GM18526 (cell line): Measurements from ENCODE around the gene ELP5.

ENCODE experiments used
- POLR2A ChIP-seq: IDR thresholded peaks from 3 replicates; pipeline ENCODE4 v1.6.1; 2011; ENCODE audit not compliant: insufficient read length; ENCODE audit errors: extremely low read depth

ELP5 gene

DNA sequence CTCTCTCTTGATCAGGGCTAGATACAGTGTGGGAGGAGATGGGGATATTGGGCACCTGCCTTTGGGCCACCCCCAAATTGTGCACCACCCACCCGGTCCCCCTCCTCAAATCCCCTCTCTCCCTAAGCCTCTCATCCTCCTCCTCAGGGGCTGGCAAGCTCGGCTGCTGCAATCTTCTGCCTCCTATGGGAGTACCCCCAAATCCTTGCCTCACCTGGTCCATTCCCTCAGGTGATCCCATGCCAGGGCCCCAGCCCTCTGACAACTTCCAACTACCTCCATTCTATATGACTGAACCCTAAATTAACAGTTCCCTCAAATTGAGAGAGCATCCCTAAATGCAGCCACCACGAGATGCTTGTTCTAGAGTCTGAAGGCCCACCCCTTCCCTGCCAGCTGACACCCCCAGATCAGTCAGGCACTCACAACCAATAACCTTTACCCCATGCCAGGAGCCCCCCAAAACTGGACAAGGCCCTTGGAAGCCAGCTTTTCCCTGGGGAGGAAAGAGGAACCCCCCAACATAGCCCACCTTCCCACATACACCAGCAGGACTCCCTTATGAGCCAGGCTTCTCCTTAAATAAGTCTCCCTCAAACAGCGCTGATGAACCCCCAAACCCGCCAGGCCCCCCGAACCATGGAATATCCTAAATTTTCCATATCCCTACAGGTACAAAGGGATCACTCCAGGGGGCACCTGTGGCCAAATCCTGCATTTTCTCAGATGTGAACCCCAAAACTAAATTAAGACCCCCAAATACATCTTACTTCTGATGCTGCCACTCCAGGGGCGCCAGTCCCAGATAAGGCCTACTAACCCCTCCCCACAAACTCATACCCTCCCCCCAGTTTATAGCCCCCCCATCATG lies 35.5 kb upstream of the ELP5 start:
- no peak for TF ChIP-seq POLR2A

DNA sequence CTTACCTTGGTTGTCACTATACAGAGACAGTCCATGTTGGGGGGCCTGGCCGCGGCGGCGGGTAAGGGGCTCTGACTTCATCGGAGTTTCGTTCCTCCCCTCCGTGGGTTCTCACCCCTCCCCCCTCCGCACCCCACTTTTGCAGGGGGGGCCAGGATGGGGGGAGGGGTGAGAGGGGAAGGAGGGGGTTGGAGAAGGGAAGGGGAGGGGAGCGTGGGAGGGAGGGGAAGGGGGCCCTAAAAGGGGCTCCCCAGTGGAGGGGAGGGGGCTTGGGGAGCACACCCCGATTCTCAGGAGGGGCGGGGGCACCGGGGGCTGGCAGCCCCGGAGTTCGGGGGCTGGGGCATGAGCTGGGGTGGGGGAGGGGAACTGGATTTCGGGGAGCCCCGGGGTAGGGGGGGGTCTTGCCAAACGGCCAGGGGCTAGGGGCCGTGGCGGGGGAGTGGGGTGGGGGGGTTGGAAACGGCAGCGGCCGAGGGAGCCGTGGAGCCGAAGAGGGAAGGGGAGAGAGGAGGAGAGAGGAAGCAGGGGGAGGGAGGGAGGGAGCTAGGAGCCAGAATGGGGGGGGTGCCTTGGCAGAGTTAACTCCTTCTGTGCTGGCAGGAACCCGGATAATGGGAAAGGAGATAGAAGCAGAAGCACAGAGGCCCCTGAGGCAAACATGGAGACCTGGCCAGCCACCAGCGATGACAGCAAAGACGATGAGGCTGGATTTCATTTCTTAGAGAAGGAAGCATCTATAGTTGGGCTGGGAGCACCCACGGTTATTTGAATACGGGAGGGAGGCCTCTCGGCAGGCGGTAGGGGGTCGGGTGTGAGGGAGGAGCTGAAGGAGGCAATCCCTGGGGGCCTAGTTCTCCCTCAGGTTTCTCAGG lies 34.7 kb upstream of the ELP5 start:
- TF ChIP-seq POLR2A: no peak

DNA sequence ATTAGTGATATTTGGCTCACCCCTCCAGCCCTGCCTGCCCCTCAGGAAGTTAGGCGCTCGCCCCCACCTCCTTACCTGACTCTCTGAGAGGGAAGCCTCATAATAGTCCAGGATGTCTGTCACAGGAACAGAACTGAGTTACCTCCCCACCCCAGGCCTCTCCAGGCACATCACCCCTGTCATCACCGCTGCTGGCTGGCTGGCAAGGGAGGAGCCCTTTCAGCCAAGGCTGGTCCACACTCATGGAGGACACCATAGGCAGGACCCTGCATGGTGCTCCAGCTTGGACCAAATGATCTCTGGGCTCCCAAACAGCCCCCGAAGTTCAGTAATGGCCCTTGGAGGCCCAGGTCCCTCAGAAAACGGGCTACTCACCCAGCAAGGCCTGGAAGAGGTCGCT lies 33.8 kb upstream of the ELP5 start:
- no peak for TF ChIP-seq POLR2A

DNA sequence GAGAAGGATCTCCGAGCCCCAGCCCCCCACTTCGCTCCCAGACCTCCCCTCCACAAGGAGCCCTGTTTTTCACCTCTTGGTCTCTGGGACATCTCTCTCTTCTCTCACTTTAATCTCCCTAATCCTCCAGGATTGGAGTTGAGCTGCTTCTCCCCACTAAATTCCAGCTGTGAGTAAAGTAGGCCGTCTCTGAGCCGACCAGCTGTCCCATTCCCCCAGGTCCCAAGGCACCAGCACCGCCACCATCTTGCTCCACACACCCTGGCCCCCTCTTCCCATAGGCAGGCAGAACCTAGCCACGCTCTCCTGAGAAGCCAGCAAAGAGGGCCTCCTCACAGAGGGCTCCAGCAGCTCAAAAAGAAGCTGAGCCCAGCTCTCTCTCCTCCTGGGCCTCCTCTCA lies 33.3 kb upstream of the ELP5 start:
- TF ChIP-seq POLR2A: no peak

GRCh38 chr17:7219229-7219811 lies 32.7 kb upstream of the ELP5 start:
- no peak for TF ChIP-seq POLR2A

DNA sequence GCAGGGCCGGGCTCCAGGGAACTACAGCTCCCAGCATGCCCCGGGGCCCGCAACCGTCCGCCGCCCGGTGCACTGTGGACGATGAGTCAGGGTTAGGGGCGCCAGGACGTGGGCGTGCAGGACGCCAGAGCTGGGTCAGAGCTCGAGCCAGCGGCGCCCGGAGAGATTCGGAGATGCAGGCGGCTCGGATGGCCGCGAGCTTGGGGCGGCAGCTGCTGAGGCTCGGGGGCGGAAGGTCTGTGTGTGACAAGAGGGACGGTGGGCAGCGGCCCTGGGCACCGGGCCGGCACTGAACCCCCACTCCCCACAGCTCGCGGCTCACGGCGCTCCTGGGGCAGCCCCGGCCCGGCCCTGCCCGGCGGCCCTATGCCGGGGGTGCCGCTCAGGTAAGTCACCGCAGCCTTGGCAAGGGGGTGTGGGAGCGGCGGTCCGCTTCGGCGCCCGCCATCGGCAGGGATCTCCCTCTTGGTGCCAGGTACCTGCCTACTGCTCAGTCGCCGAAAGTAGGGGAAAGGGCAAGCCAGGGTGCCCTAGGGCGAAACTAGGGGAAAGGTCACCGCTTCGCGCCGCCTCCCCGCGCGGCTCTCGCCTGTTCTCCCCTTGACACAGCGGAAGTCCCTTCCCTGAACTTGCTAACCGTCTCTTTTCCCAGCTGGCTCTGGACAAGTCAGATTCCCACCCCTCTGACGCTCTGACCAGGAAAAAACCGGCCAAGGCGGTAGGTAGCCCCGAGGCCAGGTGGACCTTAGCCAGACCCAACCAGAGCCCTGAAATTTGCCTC lies 32.0 kb upstream of the ELP5 start, which contains the start of the genes ACADVL and DLG4:
ACADVL (plus strand) TSS at position 127 of the 781 bp plus-strand sequence; CDS start at position 174, 47 bp downstream.
DLG4 (minus strand) TSS at position 25 of the 781 bp plus-strand sequence.
- TF ChIP-seq POLR2A: peak; percentile 75

DNA sequence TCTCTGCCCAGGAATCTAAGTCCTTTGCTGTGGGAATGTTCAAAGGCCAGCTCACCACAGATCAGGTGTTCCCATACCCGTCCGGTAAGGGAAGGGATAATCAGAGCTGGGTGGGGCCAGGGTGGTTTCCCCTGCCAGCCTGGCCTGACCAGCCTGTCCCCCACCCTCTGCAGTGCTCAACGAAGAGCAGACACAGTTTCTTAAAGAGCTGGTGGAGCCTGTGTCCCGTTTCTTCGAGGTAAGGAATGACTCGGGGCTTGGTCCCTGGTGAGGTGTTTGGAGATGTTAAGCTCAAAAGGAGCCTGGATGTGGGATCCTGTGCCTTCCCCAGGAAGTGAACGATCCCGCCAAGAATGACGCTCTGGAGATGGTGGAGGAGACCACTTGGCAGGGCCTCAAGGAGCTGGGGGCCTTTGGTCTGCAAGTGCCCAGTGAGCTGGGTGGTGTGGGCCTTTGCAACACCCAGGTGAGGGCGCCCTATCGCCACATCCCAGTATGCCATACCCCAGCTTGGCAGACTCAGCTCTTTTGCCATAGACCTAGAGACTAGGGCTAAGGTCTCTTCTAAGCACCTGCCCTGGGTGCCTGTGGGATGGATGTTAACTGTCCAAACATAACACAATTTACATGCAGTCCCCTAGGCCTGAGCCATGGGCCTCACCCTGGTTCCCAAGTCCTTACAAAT lies 31.3 kb upstream of the ELP5 start:
- no peak for TF ChIP-seq POLR2A

DNA sequence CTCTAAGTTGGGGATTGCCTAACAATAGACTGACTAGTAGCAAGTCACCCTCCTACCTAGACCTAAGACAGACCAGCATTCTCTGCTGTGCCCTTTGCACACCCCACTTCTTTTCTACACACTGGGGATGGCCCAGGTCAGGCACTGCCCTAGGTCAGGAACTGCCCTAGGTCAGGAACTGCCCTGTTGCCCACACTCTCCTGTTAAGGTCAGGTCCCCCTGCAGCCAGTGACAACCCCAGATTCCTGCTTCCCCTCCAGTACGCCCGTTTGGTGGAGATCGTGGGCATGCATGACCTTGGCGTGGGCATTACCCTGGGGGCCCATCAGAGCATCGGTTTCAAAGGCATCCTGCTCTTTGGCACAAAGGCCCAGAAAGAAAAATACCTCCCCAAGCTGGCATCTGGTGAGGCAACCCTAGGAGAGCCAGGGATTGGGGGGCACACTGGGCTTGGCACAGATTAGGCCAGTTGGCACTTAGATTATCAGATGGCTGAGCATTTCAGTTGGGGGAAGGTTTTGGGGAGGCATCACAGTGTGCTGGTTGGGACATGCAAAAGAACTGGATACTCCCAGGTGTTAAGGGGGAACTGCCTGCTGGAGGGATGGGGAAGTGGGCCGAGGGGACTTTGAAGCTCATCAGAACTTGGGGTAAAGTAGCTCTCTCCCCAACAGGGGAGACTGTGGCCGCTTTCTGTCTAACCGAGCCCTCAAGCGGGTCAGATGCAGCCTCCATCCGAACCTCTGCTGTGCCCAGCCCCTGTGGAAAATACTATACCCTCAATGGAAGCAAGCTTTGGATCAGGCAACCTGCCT lies 30.5 kb upstream of the ELP5 start:
- TF ChIP-seq POLR2A: peak; percentile 5

DNA sequence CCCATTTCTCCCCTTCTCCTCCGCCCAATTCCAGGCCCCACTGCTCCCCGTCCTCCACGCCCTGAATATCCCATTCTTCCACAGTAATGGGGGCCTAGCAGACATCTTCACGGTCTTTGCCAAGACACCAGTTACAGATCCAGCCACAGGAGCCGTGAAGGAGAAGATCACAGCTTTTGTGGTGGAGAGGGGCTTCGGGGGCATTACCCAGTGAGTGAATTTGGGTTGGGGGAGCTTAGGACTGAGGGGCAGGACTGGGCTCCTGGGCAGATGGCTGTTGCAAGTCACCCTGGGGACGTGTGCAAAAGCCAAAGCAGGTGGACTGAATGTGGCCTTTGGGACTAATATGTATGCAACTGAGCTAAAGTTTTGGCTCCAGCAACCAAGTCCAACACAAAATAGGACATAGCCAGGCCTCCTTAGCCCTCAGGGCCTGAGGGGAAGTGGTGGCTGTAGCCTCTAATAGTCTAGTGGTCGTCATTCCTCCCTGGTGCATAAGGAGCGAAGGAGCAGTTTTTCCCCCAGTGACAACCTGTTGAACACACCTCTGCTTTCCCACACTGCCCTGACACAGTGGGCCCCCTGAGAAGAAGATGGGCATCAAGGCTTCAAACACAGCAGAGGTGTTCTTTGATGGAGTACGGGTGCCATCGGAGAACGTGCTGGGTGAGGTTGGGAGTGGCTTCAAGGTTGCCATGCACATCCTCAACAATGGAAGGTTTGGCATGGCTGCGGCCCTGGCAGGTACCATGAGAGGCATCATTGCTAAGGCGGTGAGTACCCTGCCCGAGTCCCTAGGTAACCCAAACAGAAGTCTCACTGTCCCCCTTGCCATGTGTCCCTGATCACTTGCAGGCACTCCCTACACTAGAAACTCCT lies 29.7 kb upstream of the ELP5 start:
- no peak for TF ChIP-seq POLR2A

DNA sequence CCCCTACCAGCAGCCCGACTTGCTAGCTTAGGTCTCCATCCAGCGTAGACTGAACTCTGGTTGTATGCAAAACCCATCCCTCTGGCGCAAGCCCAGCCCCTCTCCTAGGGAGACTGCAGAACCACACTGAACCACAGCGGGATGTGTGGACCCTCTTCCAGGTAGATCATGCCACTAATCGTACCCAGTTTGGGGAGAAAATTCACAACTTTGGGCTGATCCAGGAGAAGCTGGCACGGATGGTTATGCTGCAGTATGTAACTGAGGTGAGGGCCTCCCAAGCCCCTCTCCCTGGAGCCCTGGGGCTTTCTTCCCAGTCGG lies 29.1 kb upstream of the ELP5 start:
- TF ChIP-seq POLR2A: no peak

DNA sequence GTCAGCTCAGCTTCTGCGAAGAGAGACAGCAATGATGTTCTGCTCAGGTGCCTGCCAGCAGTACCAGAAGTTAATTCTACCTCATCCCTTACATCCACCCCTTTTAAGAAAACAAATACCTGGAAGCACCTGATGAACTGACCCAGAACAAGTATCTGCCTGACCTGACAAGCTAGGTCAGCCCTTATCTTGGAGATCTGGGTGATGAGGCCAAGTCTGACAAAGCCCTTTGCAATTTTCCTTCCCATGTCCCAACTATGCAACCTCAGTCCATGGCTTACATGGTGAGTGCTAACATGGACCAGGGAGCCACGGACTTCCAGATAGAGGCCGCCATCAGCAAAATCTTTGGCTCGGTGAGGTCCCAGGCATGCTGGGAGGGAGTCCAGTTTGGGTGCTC lies 28.6 kb upstream of the ELP5 start:
- no peak for TF ChIP-seq POLR2A

DNA sequence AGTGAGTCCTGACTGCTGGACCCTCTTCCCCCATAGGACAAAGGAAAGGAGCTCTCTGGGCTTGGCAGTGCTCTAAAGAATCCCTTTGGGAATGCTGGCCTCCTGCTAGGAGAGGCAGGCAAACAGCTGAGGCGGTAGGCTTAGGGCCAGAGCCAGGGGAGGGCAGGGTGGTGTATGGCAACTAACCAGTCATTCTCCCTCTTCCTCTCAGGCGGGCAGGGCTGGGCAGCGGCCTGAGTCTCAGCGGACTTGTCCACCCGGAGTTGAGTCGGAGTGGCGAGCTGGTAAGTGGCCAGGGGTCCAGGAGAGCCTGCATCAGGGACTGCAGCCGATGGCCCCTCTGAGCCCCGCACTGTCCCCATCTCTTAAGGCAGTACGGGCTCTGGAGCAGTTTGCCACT lies 27.9 kb upstream of the ELP5 start:
- TF ChIP-seq POLR2A: no peak
